DMS153 (cell line): ENCODE results near the gene RBMS1.
"Not testable (repeated sequence)": the region's sequence is repeated elsewhere in the genome, so short reads cannot be mapped to it uniquely, and the experiment has no call there.

Experiments
- DNase-seq: peaks from one replicate; lab custom pipeline; 2025; lab: John Stamatoyannopoulos, UW

The RBMS1 gene

GRCh38 chr2:160433466-160434140 lies 60.0 kb downstream of the RBMS1 start:
- DNase-seq, result no peak

- no peak for DNase-seq
Measured at GRCh38 chr2:160432633-160433032, 61.0 kb downstream of the RBMS1 start.

- DNase-seq, result no peak
Measured at GRCh38 chr2:160431441-160431840, 62.2 kb downstream of the RBMS1 start.

- no peak for DNase-seq
Measured at GRCh38 chr2:160430001-160430344, 63.6 kb downstream of the RBMS1 start.

- peak; percentile 3 for DNase-seq
Measured at GRCh38 chr2:160429248-160430000, 64.2 kb downstream of the RBMS1 start.

GRCh38 chr2:160428405-160428763 lies 65.2 kb downstream of the RBMS1 start:
- no peak for DNase-seq

GRCh38 chr2:160427629-160428404 lies 65.8 kb downstream of the RBMS1 start:
- no peak for DNase-seq

GRCh38 chr2:160426604-160427003 lies 67.0 kb downstream of the RBMS1 start:
- no peak for DNase-seq

- no peak for DNase-seq
Measured at GRCh38 chr2:160425434-160426151, 68.0 kb downstream of the RBMS1 start.

- no peak for DNase-seq
Measured at GRCh38 chr2:160423126-160423525, 70.5 kb downstream of the RBMS1 start.

- not testable (repeated sequence) for DNase-seq
Measured at GRCh38 chr2:160421646-160422501, 71.7 kb downstream of the RBMS1 start.

GRCh38 chr2:160420711-160421110 lies 72.9 kb downstream of the RBMS1 start:
- DNase-seq, result no peak

GRCh38 chr2:160419776-160420505 lies 73.7 kb downstream of the RBMS1 start:
- no peak for DNase-seq

GRCh38 chr2:160418853-160419252 lies 74.8 kb downstream of the RBMS1 start:
- DNase-seq, result no peak

- DNase-seq, result no peak
Measured at GRCh38 chr2:160418398-160418765, 75.2 kb downstream of the RBMS1 start.

- no peak for DNase-seq
Measured at GRCh38 chr2:160417745-160418397, 75.7 kb downstream of the RBMS1 start.

- no peak for DNase-seq
Measured at GRCh38 chr2:160415991-160416390, 77.6 kb downstream of the RBMS1 start.

GRCh38 chr2:160411955-160412354 lies 81.7 kb downstream of the RBMS1 start:
- DNase-seq, result no peak

- DNase-seq, result no peak
Measured at GRCh38 chr2:160411167-160411566, 82.4 kb downstream of the RBMS1 start.

- DNase-seq, result no peak
Measured at GRCh38 chr2:160409480-160409879, 84.1 kb downstream of the RBMS1 start.
